Activated CD4-positive, CD25-positive, alpha-beta regulatory T cell treated with anti-CD3 and anti-CD28 coated beads, Interleukin-2, amount 50 U/mL, for 72 hours (primary cell): ENCODE results near the gene ERC2.
"Not testable (repeated sequence)": the region's sequence is repeated elsewhere in the genome, so short reads cannot be mapped to it uniquely, and the experiment has no call there.

ENCODE experiments used
- DNase-seq: peaks from one replicate; pipeline ENCODE4 v3.0.0; 2021

Gene ERC2

DNA sequence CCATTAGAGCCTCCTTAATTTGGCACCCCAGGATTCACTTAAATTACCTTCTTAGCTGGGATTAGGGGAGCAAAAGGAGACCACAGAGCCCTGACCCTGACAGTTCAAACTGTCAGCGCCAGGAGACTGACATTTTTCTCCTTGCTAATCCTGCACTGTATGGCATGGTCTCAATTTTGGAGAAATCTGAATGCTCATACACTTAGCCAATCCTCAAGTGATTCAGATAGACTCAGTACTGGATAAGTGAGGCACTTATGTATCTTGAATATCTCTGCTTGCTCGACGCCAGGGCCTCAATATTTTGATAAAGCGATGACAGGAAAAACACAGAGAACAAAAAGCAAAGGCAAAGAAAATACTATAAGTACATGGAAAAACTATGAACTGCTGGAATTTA lies 605.2 kb downstream of the ERC2 start:
- no peak for DNase-seq

DNA sequence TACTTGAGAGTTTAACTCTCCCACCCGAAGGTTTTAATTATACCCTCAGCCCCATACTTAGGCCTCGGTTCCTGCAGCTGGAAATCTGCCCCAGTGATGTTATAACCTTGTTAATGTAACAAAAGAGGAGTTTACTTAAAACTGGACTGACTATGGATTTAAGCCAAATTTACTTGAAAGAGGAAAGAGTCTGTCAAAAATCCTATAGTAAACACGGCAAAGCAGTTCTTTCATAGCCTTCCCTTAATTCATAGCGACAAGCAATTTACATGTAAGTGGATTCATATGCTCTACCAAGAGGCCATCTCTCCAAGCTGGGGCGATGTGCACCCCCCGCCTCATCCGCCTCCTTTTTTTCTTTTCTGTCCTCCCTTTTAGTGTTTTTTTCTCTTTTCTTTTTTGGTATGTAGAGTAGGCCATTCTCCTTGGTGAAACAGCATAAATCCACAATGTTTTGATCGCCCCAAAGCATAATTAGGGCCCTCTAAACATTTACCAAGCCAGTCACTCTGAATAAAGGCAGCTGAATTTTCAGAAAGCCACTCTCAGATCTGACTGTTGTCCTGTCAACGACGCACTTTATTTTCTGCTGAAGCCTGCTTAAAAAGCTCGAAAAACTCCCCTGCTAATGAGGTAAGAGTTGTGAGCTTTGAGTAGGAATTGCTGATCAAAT lies 608.1 kb downstream of the ERC2 start:
- no peak for DNase-seq

DNA sequence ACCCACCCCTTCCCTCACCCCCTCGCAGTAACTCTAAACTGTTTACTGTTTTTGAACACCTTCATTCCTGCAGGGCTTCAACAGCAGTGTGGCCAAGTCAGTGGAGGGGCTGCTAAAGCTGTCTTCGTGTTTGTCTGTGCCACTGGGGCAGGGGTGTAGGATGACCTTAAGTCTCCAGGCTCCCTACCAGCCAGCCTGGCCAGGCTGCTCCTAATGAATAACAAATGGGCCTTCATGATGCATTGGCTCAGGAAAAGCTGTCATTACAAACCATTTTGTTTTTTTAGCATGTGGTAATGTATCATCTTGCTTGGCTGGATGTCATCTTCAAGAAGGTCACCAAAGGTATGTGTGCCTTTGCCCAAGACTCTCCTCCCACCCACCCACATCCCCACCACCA lies 609.0 kb downstream of the ERC2 start:
- no peak for DNase-seq

DNA sequence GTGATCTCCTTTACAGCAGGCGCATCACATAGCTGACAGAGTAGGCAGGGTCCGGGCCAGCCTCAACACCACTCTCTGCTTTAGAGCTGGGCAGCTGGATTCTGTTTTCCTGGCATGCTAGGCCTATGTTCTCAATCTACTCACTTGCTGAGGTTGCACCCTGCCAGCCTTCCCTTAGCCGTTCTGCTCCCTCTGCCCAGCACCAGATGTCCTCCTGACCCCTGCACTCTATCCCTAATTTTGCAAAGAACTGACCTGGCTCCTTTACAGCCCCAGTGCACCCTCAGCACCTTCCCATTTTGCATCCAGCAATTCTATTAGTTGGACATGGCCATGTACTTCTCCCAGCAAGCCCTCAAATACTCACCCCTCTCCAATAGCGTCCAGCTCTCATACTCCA lies 609.5 kb downstream of the ERC2 start:
- DNase-seq = no peak

DNA sequence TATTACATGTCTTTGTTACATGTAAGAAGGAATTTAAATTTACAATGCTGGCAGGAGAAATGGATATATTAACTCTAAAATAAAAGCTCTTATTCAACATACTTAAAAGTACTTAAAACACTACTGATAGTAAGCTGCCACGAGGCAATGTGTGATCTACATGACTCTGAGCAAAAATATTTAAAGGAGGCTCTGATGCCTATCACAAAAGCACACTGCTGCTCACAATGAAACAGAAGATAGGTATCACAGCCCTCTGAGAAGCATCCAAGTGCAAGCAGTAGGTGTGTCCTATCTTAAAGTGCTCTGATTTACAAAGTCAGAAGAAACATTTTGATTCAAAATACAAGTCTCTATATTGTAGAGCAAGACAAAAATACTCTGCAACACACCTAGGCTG lies 610.0 kb downstream of the ERC2 start:
- DNase-seq = no peak

DNA sequence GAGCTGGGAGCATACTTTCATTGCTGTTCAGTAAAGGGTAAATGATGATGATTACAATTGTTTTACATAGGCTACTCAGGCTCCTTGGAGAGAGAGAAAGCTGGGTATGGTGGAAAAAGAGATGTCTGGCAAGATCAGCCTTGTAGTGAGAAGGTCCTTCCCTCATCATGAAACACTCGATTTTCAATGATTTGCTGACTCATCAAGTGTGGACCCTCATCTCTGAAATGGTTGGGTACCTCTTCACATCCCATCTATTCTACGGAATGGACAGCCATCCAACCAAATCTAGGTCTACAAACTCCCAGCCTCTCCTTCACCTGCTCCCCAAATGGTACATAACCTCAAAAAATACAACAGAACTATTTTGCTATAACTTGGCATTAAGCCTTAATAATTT lies 610.6 kb downstream of the ERC2 start:
- no peak for DNase-seq

DNA sequence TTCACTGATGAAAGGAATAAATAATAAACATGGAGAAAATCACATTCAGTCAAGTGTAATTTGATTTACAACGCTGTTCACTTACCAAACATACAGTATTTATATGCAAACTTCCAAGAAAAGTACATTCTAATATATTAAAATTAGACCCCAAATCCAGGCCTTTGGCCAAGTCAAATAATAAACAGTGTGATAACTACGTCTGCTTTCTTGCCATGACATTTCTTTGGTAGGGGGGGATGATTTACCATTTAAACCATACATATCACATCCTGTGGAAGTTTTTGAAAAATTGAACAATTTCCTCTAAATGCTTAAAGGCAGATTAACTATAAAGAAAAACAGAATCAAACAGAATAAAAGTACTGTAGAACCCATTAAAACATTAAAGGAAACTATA lies 613.0 kb downstream of the ERC2 start:
- no peak for DNase-seq

DNA sequence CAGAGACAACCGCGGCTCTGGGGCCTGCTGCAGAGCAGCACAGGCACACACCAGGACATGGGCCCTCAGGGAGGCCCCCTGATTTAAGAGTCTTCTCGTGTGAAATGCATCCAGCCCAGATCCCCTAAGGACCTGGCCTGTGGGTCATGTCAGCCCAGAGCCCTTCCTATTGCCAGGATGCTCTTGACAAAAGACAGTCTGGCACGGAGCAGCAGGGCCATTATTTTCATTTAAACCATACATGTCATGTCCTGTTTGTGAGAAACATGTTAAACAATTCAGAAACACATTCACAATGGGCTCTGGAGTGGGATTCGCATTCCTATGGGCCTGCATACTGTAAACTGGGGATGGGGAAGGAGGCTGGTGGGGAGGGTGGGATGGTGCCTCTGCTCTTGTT lies 613.8 kb downstream of the ERC2 start:
- no peak for DNase-seq

DNA sequence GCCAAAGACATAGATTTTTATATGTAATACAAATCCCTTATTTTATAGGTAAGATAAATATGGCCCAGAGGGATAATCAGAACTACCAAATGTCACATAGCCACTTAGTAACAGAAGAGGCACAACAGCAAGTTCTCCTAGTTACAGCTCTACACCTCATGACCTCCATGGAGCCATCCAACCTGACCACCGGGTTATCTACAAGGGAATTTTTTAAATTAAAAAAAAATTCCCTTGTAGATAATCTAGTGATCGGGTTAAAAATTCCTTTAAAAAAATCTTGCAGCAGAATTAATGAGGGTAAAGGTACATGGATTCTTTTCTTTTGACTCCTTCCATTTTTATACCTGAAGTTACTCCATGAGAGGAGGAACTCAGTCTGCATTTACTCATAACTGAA lies 615.9 kb downstream of the ERC2 start:
- DNase-seq = no peak

DNA sequence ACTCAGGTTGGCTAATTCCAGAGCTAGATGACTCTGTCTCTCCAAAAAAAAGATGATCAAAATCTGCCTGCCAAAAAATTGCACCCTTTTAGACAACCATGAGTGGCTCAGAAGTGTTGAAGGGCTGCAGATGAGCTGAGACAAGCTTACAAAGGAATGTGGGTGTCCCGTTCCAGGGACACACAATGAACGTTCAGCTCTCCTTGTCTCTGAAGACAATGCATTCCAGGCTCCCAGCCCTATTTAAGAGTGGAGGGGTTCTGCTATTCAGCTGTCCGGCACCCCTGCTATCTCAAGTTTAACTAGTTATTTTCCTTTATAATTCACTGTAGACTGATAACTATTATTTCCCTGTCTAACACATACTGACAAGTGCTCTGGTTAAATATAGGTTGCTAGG lies 626.1 kb downstream of the ERC2 start:
- no peak for DNase-seq

DNA sequence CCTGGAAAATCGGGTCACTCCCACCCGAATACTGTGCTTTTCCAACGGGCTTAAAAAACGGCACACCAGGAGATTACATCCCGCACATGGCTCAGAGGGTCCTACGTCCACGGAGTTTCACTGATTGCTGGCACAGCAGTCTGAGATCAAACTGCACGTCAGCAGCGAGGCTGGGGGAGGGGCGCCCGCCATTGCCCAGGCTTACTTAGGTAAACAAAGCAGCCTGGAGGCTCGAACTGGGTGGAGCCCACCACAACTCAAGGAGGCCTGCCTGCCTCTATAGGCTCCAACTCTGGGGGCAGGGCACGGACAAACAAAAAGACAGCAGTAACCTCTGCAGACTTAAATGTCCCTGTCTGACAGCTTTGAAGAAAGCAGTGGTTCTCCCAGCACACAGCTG lies 636.4 kb downstream of the ERC2 start:
- not testable (repeated sequence) for DNase-seq

DNA sequence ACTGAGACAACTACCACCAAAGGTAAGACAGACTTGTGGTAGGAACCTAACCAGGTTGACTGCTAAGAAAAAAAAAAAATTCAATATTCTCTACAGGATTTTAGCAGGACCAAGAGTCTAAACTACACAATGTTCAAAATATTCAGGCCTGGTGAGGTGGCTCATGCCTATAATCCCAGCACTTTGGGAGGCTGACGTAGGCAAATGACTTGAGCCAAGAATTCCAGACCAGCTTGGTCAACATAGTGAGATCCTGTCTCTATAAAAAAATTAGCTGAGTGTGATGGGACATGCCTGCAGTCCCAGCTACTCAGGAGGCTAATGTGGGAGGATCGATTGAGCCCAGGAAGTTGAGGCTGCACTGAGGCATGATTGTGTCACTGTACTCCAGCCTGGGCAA lies 639.6 kb downstream of the ERC2 start:
- DNase-seq = no peak

DNA sequence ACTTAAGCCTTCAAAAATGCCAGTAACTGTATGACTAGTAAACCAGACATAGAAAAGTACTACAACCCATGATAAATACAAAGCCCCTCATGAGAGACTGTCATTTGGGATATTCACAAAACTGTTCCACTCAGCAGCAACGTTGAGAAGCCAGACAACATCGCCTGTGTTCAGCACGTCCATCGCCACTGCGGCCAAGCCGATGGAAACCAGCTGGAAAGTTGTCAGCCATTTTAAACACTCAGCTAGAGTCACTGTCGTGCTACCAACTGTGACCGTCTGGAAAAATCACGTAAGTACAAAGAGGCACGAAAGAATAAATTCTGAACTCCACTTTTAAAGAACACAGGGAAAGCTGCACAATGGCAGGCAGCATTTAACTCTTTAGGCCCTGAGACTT lies 640.5 kb downstream of the ERC2 start:
- DNase-seq = no peak

DNA sequence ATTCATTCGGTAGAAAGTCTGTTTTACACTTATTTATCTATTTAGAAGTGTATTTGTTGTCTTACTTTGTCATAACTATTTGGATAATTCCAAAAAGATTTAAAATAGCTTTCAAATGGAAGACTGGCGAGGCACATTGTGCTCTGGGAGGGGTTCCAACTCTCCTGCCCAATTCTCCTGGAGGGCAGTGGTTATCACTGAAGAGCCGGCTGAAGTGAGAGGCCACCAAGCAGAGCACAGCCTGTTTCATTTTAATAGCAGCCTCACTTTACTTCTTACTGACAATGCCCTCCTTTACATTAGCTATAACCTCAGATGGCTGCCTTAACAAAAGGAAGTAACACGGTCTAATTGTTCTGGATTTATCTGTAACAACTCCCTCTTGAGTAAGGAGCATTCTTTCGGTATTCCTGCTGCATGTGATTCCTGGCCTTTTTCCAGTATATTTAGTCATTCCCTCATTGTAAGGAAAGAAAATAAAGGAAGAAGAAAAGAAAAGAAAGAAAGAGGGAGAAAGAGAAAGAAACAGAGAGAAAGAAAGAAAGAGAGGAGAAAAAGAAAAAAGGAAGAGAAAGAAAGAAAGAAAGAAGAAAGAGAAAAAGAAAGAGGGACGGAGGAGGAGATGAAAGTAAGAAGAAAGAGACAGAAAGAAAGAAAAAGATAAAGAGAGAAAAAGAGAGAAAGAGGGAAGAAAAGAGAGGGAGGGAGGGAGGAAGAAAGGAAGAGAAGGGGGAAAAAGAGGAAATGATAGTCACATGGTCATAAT lies 641.4 kb downstream of the ERC2 start:
- no peak for DNase-seq

DNA sequence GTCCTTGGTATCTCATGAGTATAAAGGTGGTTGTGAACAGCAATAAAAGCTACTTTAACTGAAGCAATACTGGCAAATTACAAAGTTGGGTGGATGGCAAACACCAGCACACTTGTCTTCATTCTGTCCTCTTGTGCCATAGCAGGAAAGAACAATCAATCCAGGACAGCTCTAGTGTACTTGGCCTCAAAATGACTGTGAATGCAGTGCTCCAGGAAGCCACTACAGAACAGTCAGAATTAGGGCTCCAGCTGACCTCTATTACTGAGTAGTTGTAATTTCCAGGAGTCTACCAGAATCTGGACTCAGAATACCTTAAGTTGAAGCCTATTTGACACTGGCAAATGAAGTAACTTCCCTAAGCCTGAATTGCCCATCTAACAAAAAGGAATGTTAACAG lies 642.2 kb downstream of the ERC2 start:
- no peak for DNase-seq

DNA sequence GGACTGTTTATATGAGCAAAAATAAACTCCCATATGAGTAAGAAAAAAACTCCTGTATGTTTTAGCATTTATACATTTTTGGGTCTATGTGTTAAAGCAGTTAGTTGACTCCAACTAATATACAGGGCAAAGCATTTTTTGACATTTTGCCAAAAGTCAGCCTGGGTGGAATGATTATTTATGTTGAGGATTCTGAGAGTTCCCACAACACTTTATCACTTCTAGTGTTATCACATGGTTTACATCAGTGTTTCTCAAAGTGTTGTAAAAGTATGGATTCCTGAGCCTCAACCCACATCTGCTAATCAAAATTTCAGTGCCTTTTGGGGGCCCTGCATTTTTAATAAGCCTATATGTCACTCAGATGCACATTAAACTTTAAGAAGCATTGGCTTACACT lies 643.9 kb downstream of the ERC2 start:
- no peak for DNase-seq

DNA sequence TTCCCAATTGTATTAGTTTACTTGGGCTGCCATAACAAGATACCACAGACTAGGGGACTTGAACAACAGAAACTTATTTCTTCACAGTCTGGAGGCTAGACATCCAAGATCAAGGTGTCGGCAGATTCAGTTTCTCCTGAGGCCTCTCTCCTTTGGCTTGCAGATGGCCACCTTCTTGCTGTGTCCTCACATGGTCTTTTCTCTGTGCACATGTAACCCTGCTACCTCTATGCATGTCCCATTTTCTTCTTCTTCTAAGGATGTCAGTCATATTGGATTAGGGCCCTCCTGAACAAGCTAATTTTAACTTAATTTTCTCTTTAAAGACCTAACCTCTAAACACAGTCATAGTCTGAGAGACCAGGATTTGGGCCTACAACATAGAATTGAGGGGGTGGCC lies 644.4 kb downstream of the ERC2 start:
- no peak for DNase-seq

DNA sequence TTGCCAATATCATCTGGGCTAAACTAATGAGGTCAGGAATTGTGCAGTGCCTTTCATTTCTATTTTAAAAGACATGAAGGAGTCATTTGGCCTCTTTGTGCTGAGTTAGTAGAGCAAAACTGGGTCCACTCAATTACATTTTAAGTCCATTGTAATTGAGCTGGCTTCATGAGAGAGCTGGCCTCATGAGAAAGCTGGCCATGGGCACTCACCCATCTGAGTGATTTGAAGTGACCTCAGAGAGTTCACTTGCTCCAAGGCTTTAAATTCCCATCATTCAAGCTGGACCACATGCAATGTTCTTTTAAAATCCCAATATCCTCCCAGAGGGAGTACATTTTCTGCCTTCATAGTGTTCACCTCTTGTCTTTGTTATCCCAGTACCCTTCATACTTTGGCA lies 645.3 kb downstream of the ERC2 start:
- DNase-seq = no peak

DNA sequence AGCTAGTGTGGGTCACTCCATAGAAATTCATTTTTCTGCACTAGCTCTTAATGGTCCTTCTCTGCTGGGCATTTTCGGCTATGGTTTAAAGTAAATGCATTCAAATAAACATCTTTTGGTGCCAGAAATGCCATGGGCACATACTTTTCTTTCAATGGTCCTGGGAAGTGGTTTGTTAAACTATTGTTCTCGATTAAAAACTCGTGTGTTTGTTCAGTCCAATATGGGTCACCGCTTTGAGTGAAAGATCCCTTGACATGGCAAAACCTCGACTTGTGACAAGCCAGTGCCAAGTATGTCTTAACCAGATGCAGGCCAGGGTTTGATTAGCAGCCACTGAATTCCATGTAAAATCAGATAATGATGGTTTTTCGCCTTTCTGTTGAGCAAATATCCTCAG lies 649.3 kb downstream of the ERC2 start:
- DNase-seq = no peak

DNA sequence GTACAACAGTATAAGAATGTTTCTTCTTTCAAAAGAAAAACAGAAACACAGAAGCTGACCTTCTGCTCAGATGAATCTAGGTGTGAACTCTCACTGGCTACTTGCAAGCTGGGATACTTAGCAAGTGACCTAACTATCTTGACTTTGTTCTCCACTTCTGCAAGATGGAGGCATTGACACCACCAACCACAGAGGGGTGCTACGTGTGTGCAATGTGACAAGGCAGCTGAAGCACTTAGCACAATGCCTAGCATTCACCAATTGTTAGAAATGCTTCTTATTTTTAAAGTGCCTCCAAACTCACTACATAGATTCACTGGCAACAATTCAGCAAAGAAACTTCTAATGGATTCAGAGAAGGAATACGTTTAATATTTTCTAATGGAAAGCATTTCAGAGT lies 649.8 kb downstream of the ERC2 start:
- no peak for DNase-seq

DNA sequence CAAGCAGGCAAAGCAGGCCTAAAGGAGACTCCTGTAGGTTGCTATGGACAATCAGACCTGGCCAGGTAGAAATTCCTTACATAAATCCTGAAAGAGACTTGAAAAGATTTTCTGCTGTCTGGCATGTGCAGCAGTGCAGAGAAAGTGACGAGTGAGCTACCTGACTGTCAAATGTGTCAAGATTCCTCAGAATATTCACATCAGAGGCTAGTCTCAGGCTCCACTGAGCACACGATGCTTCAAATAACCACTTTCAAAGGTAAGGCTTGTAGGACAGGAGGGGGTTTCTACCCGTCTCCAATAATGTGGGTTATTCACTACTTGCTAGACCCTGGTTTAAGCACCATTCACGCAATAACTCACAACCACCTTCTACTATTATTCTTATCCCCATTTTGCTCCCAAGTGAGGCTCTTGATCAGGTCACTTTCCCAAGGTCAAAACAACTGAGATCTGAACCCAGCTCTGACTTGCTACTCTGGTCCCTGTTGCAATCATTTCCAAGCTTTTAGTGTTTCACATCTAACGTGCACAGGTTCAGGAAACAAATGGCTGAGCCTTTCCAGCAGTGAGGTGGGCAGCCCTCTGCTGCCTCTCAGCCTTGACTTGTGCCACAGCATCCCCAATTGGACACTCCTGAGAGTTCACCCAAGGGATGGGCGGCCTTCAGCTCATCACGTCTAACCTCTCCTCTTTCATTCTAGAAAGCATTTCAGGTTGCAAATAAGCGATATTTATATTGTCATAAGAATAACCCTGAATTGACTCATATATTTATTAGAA lies 651.3 kb downstream of the ERC2 start:
- no peak for DNase-seq

DNA sequence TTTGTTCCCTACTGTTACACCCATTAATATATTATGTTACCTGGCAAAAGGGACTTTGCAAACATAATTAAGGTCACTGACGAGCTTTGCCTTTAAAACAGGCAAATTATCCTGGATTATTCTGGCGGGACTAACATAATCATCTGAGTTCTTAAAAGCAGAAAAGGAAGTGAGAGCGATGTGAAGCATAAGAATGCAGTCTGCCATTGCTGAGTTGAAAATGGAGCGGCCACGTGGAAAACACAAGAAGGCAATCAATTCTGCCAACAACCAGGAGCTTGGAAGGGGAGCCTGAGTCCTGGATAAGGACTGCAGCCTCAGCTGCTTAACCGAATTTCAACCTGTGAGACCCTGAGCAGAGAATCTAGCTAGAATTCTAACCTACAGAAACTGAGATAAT lies 653.0 kb downstream of the ERC2 start:
- DNase-seq = no peak

DNA sequence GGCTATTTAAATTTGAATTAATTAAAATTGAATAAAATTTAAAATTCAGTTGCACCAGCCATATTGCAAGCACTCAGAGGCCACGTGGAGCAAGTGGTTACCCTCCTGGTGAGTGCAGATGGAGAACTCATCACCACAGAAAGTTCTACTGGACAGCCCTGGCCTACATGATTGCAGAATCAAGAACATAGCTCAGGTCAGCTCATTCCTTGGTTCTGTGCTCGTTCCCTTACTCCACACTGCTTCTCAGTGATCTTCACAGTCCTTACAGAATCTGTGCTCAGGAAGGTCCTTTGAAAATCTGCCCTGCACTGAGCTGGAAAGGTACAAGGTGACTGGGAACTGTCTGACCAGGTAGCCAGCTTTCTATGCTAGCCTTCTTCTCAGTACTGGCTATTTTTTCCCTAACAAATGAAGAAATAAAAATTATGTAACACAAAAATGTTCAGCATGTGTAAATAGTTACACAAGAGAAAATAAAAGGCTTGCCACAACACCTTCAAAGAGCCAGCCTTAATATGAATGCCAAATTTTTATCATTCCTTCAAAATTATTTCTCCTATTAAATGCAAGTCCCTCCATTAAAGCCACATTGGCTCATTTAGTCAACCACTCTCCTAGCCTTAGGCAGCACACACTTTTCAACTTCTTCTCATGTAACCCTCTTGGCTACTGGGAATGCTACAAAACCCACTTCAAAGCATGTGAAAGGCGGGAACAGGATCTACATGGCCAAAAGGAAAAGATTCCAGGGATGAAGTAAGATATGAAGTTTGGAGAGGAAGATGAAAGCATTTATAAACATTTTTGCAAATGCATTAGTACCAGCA lies 654.8 kb downstream of the ERC2 start:
- no peak for DNase-seq
